HepG2 (cell line): ENCODE results near the gene SAMD8. TPM values are rescaled to one million over a fixed set of nuclear protein-coding genes. Genes with fewer than 3 reads are reported as not detected.

ENCODE experiments used
- ETV6 ChIP-seq: sonication (generic); formaldehyde crosslinking; conservative IDR thresholded peaks from 2 replicates; pipeline ENCODE4 v1.4.0; 2020; ENCODE audit warnings: missing genetic modification reagents
- HMG20B ChIP-seq: conservative IDR thresholded peaks from 2 replicates; pipeline ENCODE4 v1.6.1; 2016; ENCODE audit warnings: missing genetic modification reagents, missing compliant biosample characterization
- HNRNPK ChIP-seq: fragments of 200-400 bp; formaldehyde crosslinking; IDR thresholded peaks from 2 replicates; pipeline ENCODE4 v1.6.1; 2018; ENCODE audit warnings: low read length, low read depth, moderate library complexity, mild to moderate bottlenecking; ENCODE audit not compliant: poor library complexity, severe bottlenecking
- KLF13 ChIP-seq: sonication (generic); formaldehyde crosslinking; IDR thresholded peaks from 2 replicates; pipeline ENCODE4 v1.4.0; 2020; ENCODE audit warnings: mild to moderate bottlenecking, missing genetic modification reagents
- PRDM10 ChIP-seq: sonication (generic); formaldehyde crosslinking; IDR thresholded peaks from 2 replicates; pipeline ENCODE4 v1.4.0; 2020; ENCODE audit warnings: low read depth, missing genetic modification reagents
- SMC3 ChIP-seq: IDR thresholded peaks from 2 replicates; pipeline ENCODE4 v1.6.1; 2011; ENCODE audit warnings: low read length, improper control_type of control experiment
- TBP ChIP-seq: sonication (generic); formaldehyde crosslinking; IDR thresholded peaks from 2 replicates; pipeline ENCODE4 v1.5.0; 2020; ENCODE audit warnings: missing genetic modification reagents
- TGIF2 ChIP-seq: IDR thresholded peaks from 2 replicates; pipeline ENCODE4 v1.6.1; 2016; ENCODE audit warnings: control low read depth, missing compliant biosample characterization
- ZBTB2 ChIP-seq: sonication (generic); formaldehyde crosslinking; IDR thresholded peaks from 2 replicates; pipeline ENCODE4 v1.8.0; 2022; ENCODE audit warnings: low read depth, missing genetic modification reagents
- ZNF350 ChIP-seq: sonication (generic); formaldehyde crosslinking; IDR thresholded peaks from 2 replicates; pipeline ENCODE4 v1.4.0; 2020; ENCODE audit warnings: mild to moderate bottlenecking, low read depth, missing genetic modification reagents, borderline replicate concordance
- ZNF614 ChIP-seq: IDR thresholded peaks from 2 replicates; pipeline ENCODE4 v1.6.1; 2018; ENCODE audit warnings: missing biosample characterization, missing genetic modification reagents, inconsistent platforms, borderline replicate concordance
- ZNF737 ChIP-seq: sonication (generic); formaldehyde crosslinking; IDR thresholded peaks from 2 replicates; pipeline ENCODE4 v1.5.0; 2020; ENCODE audit warnings: missing genetic modification reagents, mild to moderate bottlenecking, borderline replicate concordance
- polyA plus RNA-seq, 8 experiments: library from polyadenylated mRNA; depleted of rRNA in 3 of 8; stranded (reverse) in 7 of 8; unstranded in 1 of 8; fragments of >200 nt; fragmentation: Illumina TruSeq in 4 of 8; extraction: Trizol in 4 of 8; gene quantifications; 2 replicates each; pipeline versions ENCODE4 v1.2.1 to v1.2.3, GENCODE V29; 2011 to 2016; ENCODE audit warnings: low read depth in 4 of 8, missing spikeins in 1 of 8, mixed read lengths in 1 of 8; ENCODE audit not compliant: insufficient read depth in 1 of 8
- total RNA-seq, 5 experiments: library from RNA; depleted of rRNA; stranded (reverse); fragments of >200 nt; fragmentation: Illumina TruSeq; extraction: Trizol; gene quantifications; 2 replicates each; pipeline ENCODE4 v1.2.3, GENCODE V29; 2016; ENCODE audit warnings: low read depth in 1 of 5
- TF ChIP-seq, protein P1 (sequence below): sonication (generic); formaldehyde crosslinking; IDR thresholded peaks from 2 replicates; pipeline ENCODE4 v1.5.0; 2020; ENCODE audit warnings: mild to moderate bottlenecking, missing genetic modification reagents, borderline replicate concordance
- TF ChIP-seq, protein P2 (sequence below): IDR thresholded peaks from 2 replicates; pipeline ENCODE4 v1.6.1; 2016; ENCODE audit warnings: low read depth, borderline replicate concordance

Gene SAMD8
- total and polyA plus RNA-seq, 2 of the 13 experiments (the other 11 are each of a cell fraction or from before 2014, with no cell fraction given), result 10.4 to 13.2 TPM

GRCh38 chr10:75107756-75108683 lies 3.4 kb upstream of the SAMD8 start (continued):
- TF ChIP-seq PRDM10 (no peak), ZBTB2 (CRISPR knock-in tag) (0 out of 2 replicates have a peak, but pooled peaks have one; percentile 28), TGIF2 (CRISPR knock-in tag) (0 out of 2 replicates have a peak, but pooled peaks have one; percentile 50), ETV6 (CRISPR knock-in tag) (no peak), TBP (CRISPR knock-in tag) (no peak), ZNF737 (CRISPR knock-in tag) (no peak), HMG20B (CRISPR knock-in tag) (no peak), KLF13 (no peak), ZNF614 (CRISPR knock-in tag) (no peak), SMC3 (no peak), ZNF350 (no peak), HNRNPK (no peak)
- TF ChIP-seq, protein P1, sequence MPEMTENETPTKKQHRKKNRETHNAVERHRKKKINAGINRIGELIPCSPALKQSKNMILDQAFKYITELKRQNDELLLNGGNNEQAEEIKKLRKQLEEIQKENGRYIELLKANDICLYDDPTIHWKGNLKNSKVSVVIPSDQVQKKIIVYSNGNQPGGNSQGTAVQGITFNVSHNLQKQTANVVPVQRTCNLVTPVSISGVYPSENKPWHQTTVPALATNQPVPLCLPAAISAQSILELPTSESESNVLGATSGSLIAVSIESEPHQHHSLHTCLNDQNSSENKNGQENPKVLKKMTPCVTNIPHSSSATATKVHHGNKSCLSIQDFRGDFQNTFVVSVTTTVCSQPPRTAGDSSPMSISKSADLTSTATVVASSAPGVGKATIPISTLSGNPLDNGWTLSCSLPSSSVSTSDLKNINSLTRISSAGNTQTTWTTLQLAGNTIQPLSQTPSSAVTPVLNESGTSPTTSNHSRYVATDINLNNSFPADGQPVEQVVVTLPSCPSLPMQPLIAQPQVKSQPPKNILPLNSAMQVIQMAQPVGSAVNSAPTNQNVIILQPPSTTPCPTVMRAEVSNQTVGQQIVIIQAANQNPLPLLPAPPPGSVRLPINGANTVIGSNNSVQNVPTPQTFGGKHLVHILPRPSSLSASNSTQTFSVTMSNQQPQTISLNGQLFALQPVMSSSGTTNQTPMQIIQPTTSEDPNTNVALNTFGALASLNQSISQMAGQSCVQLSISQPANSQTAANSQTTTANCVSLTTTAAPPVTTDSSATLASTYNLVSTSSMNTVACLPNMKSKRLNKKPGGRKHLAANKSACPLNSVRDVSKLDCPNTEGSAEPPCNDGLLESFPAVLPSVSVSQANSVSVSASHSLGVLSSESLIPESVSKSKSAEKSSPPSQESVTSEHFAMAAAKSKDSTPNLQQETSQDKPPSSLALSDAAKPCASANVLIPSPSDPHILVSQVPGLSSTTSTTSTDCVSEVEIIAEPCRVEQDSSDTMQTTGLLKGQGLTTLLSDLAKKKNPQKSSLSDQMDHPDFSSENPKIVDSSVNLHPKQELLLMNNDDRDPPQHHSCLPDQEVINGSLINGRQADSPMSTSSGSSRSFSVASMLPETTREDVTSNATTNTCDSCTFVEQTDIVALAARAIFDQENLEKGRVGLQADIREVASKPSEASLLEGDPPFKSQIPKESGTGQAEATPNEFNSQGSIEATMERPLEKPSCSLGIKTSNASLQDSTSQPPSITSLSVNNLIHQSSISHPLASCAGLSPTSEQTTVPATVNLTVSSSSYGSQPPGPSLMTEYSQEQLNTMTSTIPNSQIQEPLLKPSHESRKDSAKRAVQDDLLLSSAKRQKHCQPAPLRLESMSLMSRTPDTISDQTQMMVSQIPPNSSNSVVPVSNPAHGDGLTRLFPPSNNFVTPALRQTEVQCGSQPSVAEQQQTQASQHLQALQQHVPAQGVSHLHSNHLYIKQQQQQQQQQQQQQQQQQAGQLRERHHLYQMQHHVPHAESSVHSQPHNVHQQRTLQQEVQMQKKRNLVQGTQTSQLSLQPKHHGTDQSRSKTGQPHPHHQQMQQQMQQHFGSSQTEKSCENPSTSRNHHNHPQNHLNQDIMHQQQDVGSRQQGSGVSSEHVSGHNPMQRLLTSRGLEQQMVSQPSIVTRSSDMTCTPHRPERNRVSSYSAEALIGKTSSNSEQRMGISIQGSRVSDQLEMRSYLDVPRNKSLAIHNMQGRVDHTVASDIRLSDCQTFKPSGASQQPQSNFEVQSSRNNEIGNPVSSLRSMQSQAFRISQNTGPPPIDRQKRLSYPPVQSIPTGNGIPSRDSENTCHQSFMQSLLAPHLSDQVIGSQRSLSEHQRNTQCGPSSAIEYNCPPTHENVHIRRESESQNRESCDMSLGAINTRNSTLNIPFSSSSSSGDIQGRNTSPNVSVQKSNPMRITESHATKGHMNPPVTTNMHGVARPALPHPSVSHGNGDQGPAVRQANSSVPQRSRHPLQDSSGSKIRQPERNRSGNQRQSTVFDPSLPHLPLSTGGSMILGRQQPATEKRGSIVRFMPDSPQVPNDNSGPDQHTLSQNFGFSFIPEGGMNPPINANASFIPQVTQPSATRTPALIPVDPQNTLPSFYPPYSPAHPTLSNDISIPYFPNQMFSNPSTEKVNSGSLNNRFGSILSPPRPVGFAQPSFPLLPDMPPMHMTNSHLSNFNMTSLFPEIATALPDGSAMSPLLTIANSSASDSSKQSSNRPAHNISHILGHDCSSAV (CRISPR knock-in tag), result no peak
- TF ChIP-seq, protein P2, sequence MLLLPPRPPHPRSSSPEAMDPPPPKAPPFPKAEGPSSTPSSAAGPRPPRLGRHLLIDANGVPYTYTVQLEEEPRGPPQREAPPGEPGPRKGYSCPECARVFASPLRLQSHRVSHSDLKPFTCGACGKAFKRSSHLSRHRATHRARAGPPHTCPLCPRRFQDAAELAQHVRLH (CRISPR knock-in tag), result no peak
